ENCODE data around the gene CACNG3. TPM values are rescaled to one million over a fixed set of nuclear protein-coding genes. Genes with fewer than 3 reads are reported as not detected.

The CACNG3 gene
- total RNA-seq, 1 donor from 2014 or later, result not detected

DNA sequence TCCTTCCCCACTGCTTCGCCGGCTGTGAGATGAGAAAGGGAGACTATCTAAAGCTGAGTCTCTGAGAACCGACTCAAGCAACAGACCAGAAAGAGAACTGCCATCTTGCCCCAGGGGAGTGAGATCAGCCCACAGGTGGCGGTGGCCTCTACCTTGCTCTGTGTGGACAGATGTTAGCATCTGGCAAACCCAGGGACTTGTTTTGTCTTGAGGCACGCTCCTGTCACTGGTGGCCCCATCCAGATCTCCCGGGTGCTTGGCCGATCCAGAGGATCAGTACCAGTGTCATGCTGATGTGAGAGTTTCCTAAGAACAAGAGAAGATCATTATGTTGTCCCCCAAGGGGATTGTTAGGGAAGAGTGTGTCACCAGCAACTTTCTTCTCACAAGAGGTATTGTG is 101.4 kb downstream of the CACNG3 start:
- no peak overlapping the region for H3K4me3 ChIP-seq (ENCODE audit: low read depth, low read length)
- H3K27me3 ChIP-seq (ENCODE audit: control insufficient read depth, insufficient read depth, low read length), result no peaks in the 10 kb centered on the region
- no peaks in the 10 kb centered on the region for H3K36me3 ChIP-seq (ENCODE audit: control insufficient read depth, insufficient read depth, low read length)
- no peak for DNase-seq (ENCODE audit: low read depth)
- TF ChIP-seq, protein P1, sequence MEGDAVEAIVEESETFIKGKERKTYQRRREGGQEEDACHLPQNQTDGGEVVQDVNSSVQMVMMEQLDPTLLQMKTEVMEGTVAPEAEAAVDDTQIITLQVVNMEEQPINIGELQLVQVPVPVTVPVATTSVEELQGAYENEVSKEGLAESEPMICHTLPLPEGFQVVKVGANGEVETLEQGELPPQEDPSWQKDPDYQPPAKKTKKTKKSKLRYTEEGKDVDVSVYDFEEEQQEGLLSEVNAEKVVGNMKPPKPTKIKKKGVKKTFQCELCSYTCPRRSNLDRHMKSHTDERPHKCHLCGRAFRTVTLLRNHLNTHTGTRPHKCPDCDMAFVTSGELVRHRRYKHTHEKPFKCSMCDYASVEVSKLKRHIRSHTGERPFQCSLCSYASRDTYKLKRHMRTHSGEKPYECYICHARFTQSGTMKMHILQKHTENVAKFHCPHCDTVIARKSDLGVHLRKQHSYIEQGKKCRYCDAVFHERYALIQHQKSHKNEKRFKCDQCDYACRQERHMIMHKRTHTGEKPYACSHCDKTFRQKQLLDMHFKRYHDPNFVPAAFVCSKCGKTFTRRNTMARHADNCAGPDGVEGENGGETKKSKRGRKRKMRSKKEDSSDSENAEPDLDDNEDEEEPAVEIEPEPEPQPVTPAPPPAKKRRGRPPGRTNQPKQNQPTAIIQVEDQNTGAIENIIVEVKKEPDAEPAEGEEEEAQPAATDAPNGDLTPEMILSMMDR (IDR thresholded peaks at IDR 0.05; ENCODE audit: insufficient read depth, low read length, poor library complexity, severe bottlenecking), result no peak

DNA sequence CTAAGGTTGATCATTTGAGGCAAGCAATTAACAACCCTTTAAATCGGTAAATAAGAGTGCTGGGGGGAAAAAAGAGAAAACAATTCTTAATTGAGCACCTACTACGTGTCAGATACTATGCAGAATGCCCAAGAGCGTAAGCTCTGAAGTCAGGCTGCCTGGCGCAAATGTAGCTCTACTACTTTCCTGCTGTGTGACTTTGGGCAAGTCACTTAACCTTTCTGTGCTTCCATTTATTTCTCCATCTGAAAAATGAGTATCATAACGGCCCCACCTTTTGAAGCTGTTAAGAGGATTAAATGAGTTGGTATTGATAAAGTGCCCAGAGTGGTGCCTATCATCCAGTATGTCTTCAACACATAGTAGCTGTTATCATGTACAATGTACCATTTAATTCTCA is 102.0 kb downstream of the CACNG3 start:
- no peak for DNase-seq (ENCODE audit: low read depth)
- Histone ChIP-seq H3K4me3 (ENCODE audit: low read depth, low read length) (no peak overlapping the region), H3K36me3 (ENCODE audit: control insufficient read depth, insufficient read depth, low read length) (no peaks in the 10 kb centered on the region), H3K27me3 (ENCODE audit: control insufficient read depth, insufficient read depth, low read length) (no peaks in the 10 kb centered on the region)
- TF ChIP-seq, protein P1 (IDR thresholded peaks at IDR 0.05; ENCODE audit: insufficient read depth, low read length, poor library complexity, severe bottlenecking), result no peak

DNA sequence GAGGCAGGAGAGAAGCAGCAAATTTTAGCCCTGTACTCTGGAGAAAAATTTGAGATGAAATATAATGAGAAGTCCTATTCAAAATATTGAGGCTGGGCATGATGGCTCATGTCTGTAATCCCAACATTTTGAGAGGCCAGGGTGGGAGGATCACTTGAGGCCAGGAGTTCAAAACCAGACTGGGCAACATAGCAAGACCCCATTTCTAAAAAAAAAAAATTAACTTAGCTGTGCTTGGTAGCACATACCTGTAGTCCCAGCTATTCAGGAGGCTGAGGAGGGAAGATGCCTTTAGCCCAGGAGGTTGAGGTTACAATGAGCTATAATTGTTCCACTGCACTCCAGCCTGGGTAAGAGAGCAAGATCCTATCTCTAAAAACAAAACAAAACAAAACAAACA is 103.4 kb downstream of the CACNG3 start:
- no peak for DNase-seq (ENCODE audit: low read depth)
- Histone ChIP-seq H3K36me3 (ENCODE audit: control insufficient read depth, insufficient read depth, low read length) (no peaks in the 10 kb centered on the region), H3K4me3 (ENCODE audit: low read depth, low read length) (no peak overlapping the region), H3K27me3 (ENCODE audit: control insufficient read depth, insufficient read depth, low read length) (no peaks in the 10 kb centered on the region)
- TF ChIP-seq, protein P1 (IDR thresholded peaks at IDR 0.05; ENCODE audit: insufficient read depth, low read length, poor library complexity, severe bottlenecking), result no peak

DNA sequence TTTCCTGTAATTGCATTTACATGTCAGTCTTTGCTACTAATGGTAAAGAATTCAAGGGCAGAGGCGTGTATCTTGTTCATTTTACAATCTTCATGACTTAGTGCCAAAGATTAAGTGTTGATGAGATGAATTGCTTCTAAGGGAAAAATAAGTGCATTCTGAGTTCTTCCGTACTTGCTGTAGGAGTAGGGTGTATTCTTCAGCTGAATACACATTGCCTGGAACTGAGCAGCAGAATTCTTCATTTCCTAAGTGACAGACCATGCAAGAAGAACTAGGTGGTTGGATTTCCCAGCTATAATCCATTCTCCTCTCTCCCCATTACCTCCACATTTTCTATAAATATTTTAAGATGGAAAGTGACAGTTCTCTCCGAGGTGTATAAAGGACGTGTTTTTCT is 104.8 kb downstream of the CACNG3 start:
- Histone ChIP-seq H3K4me3 (ENCODE audit: low read depth, low read length) (no peak overlapping the region), H3K36me3 (ENCODE audit: control insufficient read depth, insufficient read depth, low read length) (no peaks in the 10 kb centered on the region), H3K27me3 (ENCODE audit: control insufficient read depth, insufficient read depth, low read length) (no peaks in the 10 kb centered on the region)
- TF ChIP-seq, protein P1 (IDR thresholded peaks at IDR 0.05; ENCODE audit: insufficient read depth, low read length, poor library complexity, severe bottlenecking), result no peak
- no peak for DNase-seq (ENCODE audit: low read depth)

DNA sequence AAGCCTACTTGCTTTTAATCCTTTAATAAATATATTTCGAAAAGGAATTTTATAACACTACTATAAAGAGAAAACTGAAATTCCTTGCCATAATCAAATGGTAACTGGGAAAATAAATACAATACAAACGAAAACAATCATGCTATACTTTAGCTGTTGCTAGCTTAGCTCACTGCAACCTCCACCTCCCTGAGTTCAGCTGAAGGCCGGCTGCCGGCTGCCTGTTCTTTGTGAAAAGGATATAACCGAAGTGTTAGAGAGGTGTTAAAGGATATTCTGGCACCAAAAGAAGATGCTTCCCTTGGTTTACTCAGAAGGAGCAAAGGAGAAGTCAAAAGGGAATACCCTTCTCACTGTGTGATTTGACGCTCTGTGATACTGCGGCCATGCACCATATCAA is 108.5 kb downstream of the CACNG3 start:
- DNase-seq (ENCODE audit: low read depth), result no peak
- Histone ChIP-seq H3K4me3 (ENCODE audit: low read depth, low read length) (no peak overlapping the region), H3K36me3 (ENCODE audit: control insufficient read depth, insufficient read depth, low read length) (no peaks in the 10 kb centered on the region), H3K27me3 (ENCODE audit: control insufficient read depth, insufficient read depth, low read length) (no peaks in the 10 kb centered on the region)
- TF ChIP-seq, protein P1 (IDR thresholded peaks at IDR 0.05; ENCODE audit: insufficient read depth, low read length, poor library complexity, severe bottlenecking), result no peak

DNA sequence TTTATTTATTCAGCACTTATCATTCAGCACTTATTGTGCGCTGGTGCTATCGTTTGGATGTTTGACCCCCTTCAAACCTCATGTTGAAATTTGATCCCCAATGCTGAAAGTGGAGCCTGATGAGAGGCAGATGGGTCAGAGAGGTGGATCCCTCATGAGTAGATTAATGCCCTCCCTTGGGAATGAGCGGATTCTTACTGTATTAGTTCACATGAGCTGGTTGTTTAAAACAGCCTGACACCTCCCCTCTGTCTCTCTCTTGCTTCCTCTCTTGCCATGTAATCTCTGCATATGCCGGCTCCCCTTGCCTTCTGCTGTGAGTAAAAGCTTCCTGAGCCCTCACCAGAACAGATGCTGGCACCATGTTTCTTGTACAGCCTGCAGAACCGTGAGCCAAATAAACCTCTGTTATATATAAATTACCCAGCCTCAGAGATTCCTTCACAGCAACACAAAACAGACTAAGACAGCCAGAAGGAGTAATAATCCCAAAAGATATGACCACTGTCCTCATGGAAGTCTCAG is 111.1 kb downstream of the CACNG3 start:
- DNase-seq (ENCODE audit: low read depth), result no peak
- Histone ChIP-seq H3K36me3 (ENCODE audit: control insufficient read depth, insufficient read depth, low read length) (no peaks in the 10 kb centered on the region), H3K27me3 (ENCODE audit: control insufficient read depth, insufficient read depth, low read length) (no peaks in the 10 kb centered on the region)

More for the DNA sequence above, 111.1 kb downstream of the CACNG3 start:
- H3K4me3 ChIP-seq (ENCODE audit: low read depth, low read length), result no peak overlapping the region
- TF ChIP-seq, protein P1 (IDR thresholded peaks at IDR 0.05; ENCODE audit: insufficient read depth, low read length, poor library complexity, severe bottlenecking), result no peak
